ENCODE data around the gene SDHAF3. TPM values are rescaled to one million over a fixed set of nuclear protein-coding genes. Genes with fewer than 3 reads are reported as not detected.
"Not testable (repeated sequence)": the region's sequence is repeated elsewhere in the genome, so short reads cannot be mapped to it uniquely, and the experiment has no call there.

The SDHAF3 gene
- total RNA-seq, result 7.8 and 9.3 TPM in 2 replicates

DNA sequence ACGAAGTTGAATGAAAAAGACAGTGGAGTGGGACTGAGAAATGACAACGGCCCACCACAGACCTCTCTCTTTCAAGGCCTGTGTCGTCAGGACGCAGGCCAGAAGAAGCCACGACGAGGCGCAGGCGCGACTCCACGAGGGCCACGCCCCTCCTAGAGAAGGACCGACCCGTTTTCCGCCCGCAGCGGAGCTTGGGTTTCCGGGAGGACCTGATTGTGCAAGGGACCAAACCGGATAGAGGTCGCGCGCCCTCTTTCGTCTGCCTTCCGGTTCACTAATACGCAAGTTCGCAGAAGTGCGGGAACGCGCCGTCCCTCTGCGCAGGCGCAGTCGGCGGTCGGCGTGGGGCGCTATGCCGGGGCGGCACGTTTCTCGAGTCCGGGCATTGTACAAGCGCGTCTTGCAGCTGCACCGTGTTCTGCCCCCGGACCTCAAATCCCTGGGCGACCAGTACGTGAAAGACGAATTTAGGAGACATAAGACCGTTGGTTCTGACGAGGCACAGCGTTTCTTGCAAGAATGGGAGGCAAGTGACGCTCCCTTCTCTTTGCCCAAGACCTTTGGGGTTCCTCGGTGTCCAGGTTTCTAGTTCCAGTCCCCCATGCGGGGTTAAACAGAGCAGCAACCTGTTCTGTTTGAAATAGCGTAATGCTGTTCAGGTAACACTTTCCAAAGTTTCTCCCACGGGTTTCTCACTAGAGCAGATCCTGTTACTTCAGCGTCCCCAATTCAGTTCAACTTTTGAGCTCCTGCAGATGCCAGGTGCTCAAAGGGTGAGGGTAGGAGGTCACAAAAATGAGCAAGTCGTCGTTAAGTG lies at the start of gene SDHAF3:
SDHAF3 (plus strand) TSS at position 327 of the 817 bp plus-strand sequence; CDS start at position 353, 26 bp downstream.
- peak; percentile 80 for DNase-seq (ENCODE audit: extremely low read depth, low read depth, low spot score)

DNA sequence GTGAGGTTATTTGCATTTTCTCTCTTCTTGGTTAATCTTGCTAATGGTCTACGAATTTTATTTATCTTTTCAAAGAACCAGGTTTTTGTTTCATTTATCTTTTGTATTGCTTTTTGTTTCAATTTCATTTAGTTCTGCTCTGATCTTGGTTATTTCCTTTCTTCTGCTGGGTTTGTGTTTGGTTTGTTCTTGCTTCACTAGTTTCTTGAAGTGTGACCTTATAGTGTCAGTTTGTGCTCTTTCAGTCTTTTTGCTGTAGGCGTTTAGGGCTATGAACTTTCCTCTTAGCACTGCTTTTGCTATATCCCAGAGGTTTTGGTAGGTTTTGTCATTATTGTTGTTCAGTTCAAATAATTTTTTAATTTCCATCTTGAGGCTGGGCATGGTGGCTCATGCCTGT lies 45.5 kb upstream of the SDHAF3 start:
- not testable (repeated sequence) for DNase-seq (ENCODE audit: extremely low read depth, low read depth, low spot score)

DNA sequence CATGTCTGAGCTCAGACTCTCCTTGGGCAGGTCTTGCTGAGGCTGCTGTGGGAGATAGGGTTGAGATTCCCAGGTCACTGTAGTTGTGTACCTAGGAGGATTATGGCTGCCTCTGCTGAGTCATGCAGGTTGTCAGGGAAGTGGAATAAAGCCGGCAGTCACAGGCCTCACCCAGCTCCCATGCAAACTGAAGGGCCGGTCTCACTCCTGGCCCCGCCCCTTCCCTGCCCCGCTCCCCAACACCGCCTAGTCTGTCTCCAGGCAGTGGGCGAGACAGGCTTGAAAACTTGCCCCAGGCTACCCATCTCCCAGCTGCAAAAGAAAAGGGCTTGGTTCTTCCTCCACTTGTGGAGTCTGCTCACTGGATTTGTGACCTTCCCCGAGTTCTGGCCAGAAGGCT lies 41.6 kb upstream of the SDHAF3 start:
- DNase-seq (ENCODE audit: extremely low read depth, low read depth, low spot score), result no peak

DNA sequence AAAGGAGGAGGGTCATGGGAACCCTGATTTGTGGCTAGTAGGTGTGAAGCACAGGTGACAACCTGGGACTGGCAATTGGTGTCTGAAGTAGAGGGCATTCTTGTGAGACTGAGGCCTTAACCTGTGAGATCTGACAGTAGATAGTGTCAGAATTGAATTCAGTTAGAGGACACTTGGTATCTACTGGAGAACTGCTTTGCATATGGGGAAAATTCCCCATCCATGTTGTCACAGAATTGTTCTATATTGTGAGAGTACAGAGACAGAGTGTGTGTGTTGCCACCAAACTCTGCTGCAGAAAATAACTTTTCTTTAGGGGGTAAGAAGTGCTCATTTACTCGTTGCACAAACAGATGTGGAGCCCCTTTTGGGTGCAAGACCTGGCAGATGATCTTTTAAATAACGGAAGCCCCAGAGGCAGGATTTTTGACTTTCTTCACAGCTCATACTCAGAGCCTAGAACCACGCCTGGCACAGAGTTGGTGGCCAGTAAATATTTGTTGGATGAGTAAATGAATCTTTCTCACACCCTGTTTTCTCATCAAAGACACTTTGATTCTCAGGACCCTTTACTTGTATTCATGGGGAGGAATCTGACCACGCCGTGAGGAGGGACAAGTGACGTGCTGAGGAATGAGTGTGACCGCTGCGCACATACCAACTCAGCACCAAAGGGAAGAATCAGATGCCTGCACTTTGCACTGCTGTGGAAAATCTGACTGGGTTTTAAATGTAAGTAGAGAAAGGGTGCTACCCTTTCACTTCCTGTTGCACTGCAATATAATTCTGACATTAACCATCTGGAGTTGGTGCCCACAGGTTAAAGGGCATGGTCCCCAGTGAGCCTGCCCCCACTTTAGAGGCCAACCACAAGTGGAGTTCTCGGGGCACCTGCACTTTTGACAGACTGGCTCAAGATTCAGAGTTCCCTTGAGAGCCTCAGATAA lies 39.2 kb upstream of the SDHAF3 start:
- no peak for DNase-seq (ENCODE audit: extremely low read depth, low read depth, low spot score)

DNA sequence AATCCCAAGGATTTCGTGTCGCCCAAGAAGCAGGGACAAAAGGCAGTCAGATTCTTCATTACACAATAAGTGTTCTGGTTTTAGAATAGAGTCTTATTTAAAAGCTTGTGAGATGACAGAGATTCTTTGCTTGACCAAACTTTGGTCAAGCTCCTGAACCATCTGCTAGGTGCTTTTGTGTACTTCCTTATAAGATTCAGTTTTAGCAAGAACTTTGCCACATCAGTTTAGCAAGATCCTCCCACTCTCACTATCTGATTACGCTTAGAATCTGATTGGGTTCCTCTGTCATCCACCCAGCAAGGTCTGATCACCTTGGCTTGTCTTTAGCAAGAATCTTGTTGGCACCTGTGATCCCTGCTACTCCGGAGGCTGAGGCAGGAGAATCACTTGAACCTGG lies 38.2 kb upstream of the SDHAF3 start:
- no peak for DNase-seq (ENCODE audit: extremely low read depth, low read depth, low spot score)

DNA sequence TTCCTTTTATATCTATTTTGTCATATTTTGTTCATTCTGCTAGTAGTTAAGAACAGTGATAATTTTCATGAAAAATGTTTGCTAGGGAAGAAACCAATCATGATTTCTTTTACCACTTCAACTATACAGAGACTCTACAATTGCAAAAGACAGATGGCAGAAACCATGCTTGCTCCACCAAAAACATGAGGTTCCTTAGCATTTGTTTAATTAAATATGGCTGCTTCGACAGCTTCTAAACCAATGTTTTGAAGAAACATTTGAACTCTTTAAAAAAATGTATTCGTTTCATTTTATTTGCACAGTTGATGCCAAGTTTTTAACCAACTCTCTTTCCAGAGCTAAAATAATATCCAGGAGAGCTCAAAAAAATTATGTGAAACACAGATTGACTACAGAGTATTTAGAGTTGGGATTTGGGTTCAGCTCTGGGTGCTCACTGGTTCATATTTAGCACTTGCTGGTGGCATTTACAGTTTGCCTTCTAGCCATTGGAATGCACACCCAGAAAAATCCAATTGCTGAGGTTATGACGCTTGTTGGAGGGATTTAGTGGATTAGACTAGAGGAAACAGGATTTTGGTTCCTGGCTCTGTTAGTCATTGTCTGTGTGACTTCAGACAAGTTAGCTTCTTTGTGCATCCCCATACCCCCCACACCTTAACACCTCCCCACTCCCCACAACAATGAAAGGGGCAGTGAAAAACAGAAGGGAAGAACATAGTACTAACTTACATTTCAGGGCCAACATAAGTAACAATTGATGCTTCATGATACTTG lies 35.8 kb upstream of the SDHAF3 start:
- DNase-seq (ENCODE audit: extremely low read depth, low read depth, low spot score), result no peak

DNA sequence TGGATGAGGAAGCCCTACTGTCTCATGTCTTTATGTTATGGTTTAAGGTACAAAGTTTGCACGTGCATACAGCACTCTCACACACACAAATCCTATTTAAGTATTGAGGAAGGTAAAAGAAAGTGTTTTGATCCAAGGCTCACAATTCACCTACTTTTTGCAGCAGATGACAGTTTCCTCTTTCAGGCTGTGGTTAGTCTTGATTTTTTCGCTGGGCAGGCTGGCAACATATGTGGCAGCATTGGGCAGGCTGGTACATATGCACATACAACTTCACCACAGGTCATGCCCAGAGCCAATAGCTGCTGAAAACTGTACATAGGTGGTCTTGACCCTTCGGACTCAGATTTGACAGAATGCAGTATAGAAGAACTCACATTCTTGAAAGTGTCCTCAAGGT lies 29.1 kb upstream of the SDHAF3 start:
- no peak for DNase-seq (ENCODE audit: extremely low read depth, low read depth, low spot score)

DNA sequence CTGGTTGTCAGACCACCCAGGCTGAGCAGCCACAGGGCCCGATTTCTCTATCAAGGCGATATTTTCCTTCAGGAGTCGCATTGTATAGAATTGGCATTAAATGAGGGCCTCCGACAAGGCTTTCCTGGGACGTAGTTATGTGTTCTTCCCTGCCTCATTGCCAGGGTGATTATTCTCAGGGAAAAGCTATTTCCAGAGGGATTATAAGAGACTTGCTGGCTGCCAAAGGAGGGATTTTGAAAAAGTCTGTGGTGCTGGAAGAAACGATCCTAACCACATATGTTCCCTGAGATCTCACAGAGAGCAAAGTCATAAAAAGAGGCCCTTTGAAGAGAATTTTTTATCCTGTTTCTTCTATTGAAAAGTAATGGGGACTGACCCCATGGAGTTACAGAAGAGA lies 27.7 kb upstream of the SDHAF3 start:
- no peak for DNase-seq (ENCODE audit: extremely low read depth, low read depth, low spot score)

DNA sequence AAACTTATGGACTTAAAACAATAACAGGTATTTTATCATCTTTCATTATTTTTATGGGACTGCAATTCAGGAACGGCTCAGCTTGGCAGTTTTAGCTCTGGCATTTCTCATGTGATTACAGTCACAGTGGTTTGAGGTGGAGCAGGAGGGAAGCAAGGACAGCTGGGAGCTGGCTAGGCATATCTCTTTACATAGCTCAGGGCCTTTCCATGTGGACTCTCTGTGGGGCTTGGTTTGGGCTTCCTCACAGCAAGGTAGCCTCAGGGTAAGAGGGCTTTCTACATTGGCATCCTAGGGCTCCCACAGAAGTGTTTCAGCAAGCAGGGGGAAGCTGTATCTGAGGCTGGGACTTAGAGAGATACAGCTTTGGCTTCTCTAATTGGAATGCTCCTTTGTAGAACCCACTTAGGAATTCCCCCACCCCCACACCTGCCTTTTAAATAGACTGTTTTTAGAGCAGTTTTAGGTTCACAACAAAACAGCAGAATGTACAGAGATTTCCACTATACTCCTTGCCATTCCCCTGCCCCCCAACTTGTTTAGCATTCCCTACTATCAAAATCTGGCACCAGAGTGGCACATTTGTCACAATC lies 26.6 kb upstream of the SDHAF3 start:
- DNase-seq (ENCODE audit: extremely low read depth, low read depth, low spot score), result no peak

DNA sequence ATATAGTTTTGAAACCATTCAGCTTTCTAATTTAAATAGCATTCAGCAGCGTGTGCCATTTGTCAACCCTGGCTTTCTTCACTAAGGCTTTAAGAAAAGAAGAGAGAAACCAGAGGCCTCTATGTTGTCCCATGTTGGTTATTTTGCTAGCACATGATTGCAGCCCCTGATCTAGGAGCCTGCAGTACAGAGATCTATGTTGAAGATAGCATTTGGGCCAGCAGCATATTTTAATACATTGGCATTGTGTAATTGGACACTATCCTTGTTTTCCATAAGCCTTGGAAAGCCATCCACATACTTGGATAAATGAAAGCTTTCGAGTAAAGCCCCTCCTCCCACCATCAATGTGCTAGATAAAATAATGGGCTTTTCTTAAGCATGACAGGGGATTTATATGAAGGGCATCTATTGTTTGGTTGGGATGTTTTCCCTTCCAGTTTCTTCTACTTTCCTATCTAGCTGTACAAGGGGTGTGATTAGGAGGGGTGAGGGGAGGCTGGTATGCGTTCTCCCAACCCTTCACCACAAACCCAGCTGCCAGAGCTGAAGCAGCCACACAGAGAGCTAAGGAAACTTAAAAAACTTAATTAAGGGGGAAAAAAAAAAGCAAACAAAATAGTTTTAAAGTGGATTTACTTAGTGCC lies 23.1 kb upstream of the SDHAF3 start:
- no peak for DNase-seq (ENCODE audit: extremely low read depth, low read depth, low spot score)

DNA sequence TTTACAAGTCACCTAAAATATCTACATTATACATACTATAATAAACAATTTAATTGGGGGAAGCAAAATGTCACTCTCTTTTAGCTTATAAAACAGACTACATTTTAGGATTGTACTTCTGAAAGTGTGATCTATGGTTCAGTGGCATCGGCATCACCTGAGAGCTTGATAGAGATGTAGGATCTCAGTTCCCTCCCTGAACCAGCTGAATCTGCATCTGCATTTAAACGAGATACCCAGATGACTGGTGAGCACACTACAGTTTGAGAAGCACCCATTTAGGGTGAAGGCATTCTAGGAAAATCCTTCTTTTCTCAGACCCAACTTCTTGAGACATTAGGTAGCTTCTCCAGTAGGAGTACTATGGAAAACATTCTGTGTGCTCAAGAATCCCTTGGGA lies 21.5 kb upstream of the SDHAF3 start:
- no peak for DNase-seq (ENCODE audit: extremely low read depth, low read depth, low spot score)

DNA sequence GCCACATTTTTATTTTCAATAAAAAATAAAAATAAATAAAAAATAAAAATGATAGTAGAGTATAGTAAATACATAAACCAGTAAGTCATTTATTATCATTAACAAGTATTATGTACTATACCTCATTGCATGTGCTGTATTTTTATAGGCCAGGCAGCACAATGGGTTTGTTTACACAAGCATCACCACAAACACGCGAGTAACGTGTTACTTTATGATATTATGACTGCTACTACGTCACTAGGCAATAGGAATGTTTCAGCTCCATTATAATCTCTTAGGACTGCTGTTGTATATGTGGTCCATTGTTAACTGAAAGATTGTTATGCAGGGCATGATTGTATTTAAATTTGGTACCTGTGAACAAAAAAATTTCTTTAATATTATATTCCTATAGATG lies 20.8 kb upstream of the SDHAF3 start:
- DNase-seq (ENCODE audit: extremely low read depth, low read depth, low spot score), result no peak

DNA sequence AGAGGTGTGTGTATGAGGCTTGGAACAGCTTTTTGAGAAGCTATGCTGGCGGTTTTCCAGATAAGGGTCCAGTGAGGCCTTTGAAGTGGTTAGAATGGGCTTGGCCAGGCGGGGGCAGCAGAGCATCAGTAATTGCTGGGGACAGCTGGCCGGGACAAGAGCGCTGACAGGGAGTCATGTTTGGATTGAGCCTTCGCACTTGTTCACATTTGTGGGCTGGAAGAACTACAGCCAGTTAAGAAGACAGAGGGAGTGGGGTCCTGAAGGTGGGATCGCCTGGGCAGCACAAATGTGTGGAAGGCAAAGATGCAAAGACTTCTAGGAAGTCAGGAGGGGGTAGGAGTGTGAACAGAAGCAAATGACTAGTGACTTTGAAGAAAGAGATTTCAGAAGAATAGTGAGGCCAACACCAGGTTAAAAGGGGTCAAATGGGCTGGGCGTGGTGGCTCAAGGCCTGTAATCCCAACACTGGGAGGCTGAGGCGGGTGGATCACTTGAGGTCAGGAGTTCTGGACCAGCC lies 12.7 kb upstream of the SDHAF3 start:
- no peak for DNase-seq (ENCODE audit: extremely low read depth, low read depth, low spot score)

DNA sequence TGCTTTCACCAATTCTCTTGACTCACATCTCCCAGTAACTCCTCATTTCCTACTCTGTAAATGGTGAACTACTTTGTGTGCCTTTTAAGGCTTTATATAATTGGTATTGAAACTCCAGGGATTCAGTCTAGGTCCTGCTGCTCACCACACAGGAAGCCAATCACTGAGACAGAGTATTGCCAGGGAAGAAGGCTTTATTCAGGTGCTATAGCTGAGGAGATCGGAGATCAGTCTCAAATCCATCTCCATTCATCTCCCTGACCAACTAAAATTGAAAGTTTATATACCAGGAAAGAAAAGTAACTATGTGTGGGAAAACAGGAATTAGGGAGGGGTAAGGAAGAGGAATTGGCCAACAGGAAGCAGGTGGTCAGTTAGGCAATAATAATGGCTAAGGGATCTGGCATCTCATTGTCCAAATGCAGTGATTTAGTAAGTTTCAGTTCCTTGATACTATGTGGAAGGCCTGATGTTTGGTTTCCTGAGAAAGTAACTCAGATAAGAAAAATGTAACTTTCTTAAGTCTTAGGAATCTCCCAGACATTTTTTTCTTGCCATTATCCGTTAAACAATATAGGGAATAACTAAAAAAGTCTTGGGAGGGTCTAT lies 10.2 kb upstream of the SDHAF3 start:
- no peak for DNase-seq (ENCODE audit: extremely low read depth, low read depth, low spot score)

DNA sequence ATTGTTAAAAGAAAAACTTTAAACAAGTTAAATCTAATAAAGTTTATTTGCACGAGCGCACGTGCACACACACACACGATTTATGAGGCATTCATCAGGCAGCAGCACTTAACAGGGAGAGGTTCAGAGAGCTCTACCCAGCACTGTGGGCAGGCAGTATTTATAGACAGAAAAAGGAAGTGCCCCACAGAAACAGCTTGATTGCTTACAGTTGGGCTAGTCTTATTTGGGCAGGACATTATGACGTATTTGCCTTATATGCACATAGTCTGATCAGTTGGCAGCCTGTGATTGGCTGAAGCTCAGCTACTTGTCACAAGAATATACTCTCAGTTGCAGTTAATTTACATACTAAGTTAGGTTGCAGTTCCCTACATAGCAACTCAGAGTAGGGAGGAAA lies 1.2 kb upstream of the SDHAF3 start:
- no peak for DNase-seq (ENCODE audit: extremely low read depth, low read depth, low spot score)

DNA sequence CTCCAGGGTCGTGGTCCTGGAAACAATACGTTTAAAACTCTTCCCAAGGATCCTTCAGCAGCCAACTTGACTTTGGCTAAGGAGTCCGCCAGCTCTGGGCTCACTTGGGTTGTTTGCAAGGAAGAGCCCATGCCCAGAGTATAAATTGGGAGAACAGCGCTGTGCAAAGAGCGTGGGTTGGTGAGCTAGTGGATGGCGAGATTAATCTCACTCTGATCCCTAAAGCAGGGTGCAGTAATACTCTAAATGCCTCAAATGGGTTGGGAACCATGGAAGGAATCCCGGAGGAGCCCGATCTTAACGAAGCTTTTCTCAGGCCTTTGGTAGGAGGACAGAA lies 495 bp upstream of the SDHAF3 start:
- no peak for DNase-seq (ENCODE audit: extremely low read depth, low read depth, low spot score)

DNA sequence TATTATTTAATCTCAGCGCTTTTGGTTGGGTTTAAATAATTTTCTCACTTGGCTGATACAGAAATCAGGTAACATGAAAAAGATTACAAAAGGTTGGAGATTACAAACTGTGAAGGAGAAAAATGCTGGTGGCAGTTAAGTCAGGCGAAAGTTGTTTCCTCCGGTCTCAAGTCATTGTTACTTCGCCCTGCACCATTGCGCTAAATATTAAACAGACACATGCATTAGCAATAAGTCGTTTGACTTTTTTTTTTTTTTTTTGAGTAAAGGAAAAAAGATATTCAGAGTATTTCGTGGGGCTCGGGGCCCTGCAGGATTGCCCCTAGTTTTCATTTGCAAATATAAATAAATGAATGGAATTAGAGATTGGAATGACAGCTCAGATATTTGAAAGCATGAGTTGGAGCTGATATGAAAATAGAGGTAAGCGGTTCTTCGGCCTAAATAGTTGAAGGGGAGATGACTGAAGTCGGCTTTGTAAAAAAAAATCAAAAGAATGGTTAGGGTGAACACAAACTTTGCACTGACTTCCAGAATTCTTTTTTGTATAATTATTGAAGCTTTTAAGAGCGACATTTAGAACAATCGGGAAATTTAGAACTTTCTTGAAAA lies 914 bp downstream of the SDHAF3 start:
- DNase-seq (ENCODE audit: extremely low read depth, low read depth, low spot score), result no peak

DNA sequence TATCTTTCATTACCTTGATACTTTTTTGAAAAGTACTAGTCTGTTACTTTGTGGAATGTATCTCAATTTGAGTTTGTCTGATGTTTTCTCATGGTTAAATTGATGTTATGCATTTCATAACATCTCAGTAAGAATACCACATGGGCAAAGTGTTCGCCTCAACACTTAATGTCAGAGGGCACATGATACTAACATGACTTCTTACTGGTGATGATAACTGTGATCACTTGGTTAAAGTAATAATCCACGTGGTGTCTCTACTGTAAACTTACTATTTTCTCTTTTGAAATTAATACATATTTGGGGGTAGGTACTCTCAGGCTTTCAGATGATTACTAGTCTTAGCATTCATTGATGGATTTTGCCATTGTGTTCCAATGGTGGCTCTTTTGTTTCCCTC lies 2.2 kb downstream of the SDHAF3 start:
- no peak for DNase-seq (ENCODE audit: extremely low read depth, low read depth, low spot score)
